ENCODE results near the gene MTFMT. TPM values are rescaled to one million over a fixed set of nuclear protein-coding genes. Genes with fewer than 3 reads are reported as not detected.

MTFMT gene
- total and polyA plus RNA-seq, 2 of the 4 experiments (the other 2 are of a cell fraction) = 8.9 to 21.3 TPM

GRCh38 chr15:65044724-65045481 lies 15.5 kb upstream of the MTFMT start, which contains the start of gene SLC51B:
Gene SLC51B, plus strand, starts transcription at chr15:65045387. Its CDS starts 4,618 bp downstream, at chr15:65050005.
- Histone ChIP-seq H3K4ac (ENCODE audit: low read depth, low read length) (peak within 1 kb of the TSS; percentile 41), H3K56ac (ENCODE audit: extremely low read depth, insufficient read depth, low read length) (no peak within 1 kb of the TSS), H3K36me3 (ENCODE audit: control insufficient read depth, insufficient read depth, low read length) (no peaks in the 10 kb centered on the region), H3K18ac (ENCODE audit: low read depth, low read length) (no peak within 1 kb of the TSS), H2BK120ac (ENCODE audit: low read depth, low read length) (peak within 1 kb of the TSS; percentile 12; the same call in 1 of the 2 replicates), H3K4me2 (ENCODE audit: low read depth, low read length) (no peak within 1 kb of the TSS; the same call in 1 of the 2 replicates), H4K8ac (ENCODE audit: low read depth in 2 of 2, low read length in 2 of 2) (peak within 1 kb of the TSS in 1 of 2 experiments; percentile 42; a peak in 1 of 4 replicates), H3K9me3 (ENCODE audit: control insufficient read depth, insufficient read depth, low read length) (no peaks in the 10 kb centered on the region), H3K4me3 (ENCODE audit: insufficient read depth, low read depth, low read length) (no peak within 1 kb of the TSS), H4K91ac (ENCODE audit: insufficient read depth, low read depth, low read length) (0 out of 2 replicates have a peak within 1 kb of the TSS, but pooled peaks have one; percentile 14), H4K20me1 (ENCODE audit: insufficient read depth, low read length) (no peaks in the 10 kb centered on the region), H4K5ac (ENCODE audit: low read depth, low read length) (peak within 1 kb of the TSS; percentile 5; the same call in 1 of the 2 replicates), H3K9ac (ENCODE audit: low read depth, low read length) (no peak within 1 kb of the TSS), H2BK15ac (ENCODE audit: low read depth, low read length) (no peak within 1 kb of the TSS; the same call in 2 of the 3 replicates), H2AK9ac (replicated peaks; ENCODE audit: low read depth, low read length, poor library complexity) (peak within 1 kb of the TSS; percentile 68), H3K27ac (ENCODE audit: insufficient read depth, low read length) (no peak within 1 kb of the TSS), H3K4me1 (ENCODE audit: control insufficient read depth, insufficient read depth, low read length) (peaks cover 21% of the 10 kb centered on the region), H3K79me1 (ENCODE audit: low read depth in 1 of 2, low read length in 2 of 2) (no peaks in the 10 kb centered on the region; a peak in 1 of 4 replicates), H3K23ac (ENCODE audit: low read depth, low read length) (no peak within 1 kb of the TSS), H3K9me1 (ENCODE audit: insufficient read depth, low read length) (peaks cover 21% of the 10 kb centered on the region), H2AK5ac (ENCODE audit: low read depth, low read length) (peak within 1 kb of the TSS; percentile 61), H3K27me3 (ENCODE audit: control insufficient read depth, insufficient read depth, low read length) (no peaks in the 10 kb centered on the region), H3K14ac (replicated peaks; ENCODE audit: low read depth, low read length) (peak within 1 kb of the TSS; percentile 31; the same call in 1 of the 2 replicates), H2AFZ (replicated peaks; ENCODE audit: low read length, poor library complexity) (peak within 1 kb of the TSS; percentile 23), H2BK5ac (ENCODE audit: low read depth, low read length, poor library complexity, severe bottlenecking) (no peak within 1 kb of the TSS), H2BK20ac (ENCODE audit: low read depth, low read length) (peak within 1 kb of the TSS; percentile 44)
- intact Hi-C loops (cut with micrococcal nuclease) = no loop called here
- DNase-seq (no peak), ATAC-seq (ENCODE audit: low read depth) (no peak)
- WGBS, 2 experiments (ENCODE audit: extremely low coverage in 2 of 2, insufficient read length in 1 of 2) = 67% methylated on average over 1 of the region's 7 CpGs; no CpG with 5 or more reads in 1 of the 2 experiments
- TF ChIP-seq ELK1 (IDR thresholded peaks at IDR 0.05; ENCODE audit: borderline replicate concordance, low read depth, low read length) (no peak), CEBPB (IDR thresholded peaks at IDR 0.05; ENCODE audit: low read depth, low read length) (peak; percentile 33; the same call in 1 of the 2 replicates)
- ChIA-PET POLR2A (ENCODE audit: unreplicated experiment) (no interaction called here), CTCF (interaction anchor here (0.6 to 1.9 kb wide), 3 partner anchors 11 to 58 kb away, joined by 3 to 7 read pairs (median 6); no protein-coding TSS in a partner anchor)
- dilution Hi-C loops (cut with HindIII; ENCODE audit: low sequenced_read_pairs, unreplicated experiment) = no loop called here
- in situ Hi-C loops (cut with MboI; ENCODE audit: low sequenced_read_pairs) = no loop called here
- BruUV-seq (replicated peaks) = no TSS peak

Data from IMR-90 (cell line).